ENCODE results near the gene SH3GL1. TPM values are rescaled to one million over a fixed set of nuclear protein-coding genes. Genes with fewer than 3 reads are reported as not detected.

The SH3GL1 gene
- total and polyA plus RNA-seq, 9 of the 15 experiments (the other 6 are each of a cell fraction or from before 2014, with no cell fraction given), result 1.7 to 75.3 (median 25.7) TPM

- TF ChIP-seq HIVEP1 (CRISPR knock-in tag; IDR thresholded peaks at IDR 0.05) (no peak), SOX6 (IDR thresholded peaks at IDR 0.05) (no peak), POLR3G (IDR thresholded peaks at IDR 0.05; ENCODE audit: extremely low read depth, insufficient read length, insufficient replicate concordance) (no peak)
Observed at GRCh38 chr19:4414800-4415321, 14.5 kb upstream of the SH3GL1 start (continued).

GRCh38 chr19:4414144-4414799 lies 13.9 kb upstream of the SH3GL1 start:
- FAIRE-seq, result no peak
- H4K20me1 ChIP-seq (replicated peaks; ENCODE audit: control insufficient read depth, insufficient read depth, low read length), result peaks cover 27% of the 10 kb centered on the region
- CTCF ChIA-PET (ENCODE audit: low intra/inter-chr PET ratio), result no interaction called here
- TF ChIP-seq HDGF (IDR thresholded peaks at IDR 0.05) (no peak), FIP1L1 (IDR thresholded peaks at IDR 0.05; ENCODE audit: low read depth, low read length, poor library complexity, severe bottlenecking) (no peak), ZFPM2 (CRISPR knock-in tag; IDR thresholded peaks at IDR 0.05) (no peak), C11orf30 (IDR thresholded peaks at IDR 0.05; ENCODE audit: low read depth) (no peak), ZNF12 (CRISPR knock-in tag; IDR thresholded peaks at IDR 0.05) (no peak), FOXK1 (CRISPR knock-in tag; IDR thresholded peaks at IDR 0.05; ENCODE audit: borderline replicate concordance) (no peak), SNIP1 (IDR thresholded peaks at IDR 0.05; ENCODE audit: low read depth) (no peak), ZNF384 (IDR thresholded peaks at IDR 0.05; ENCODE audit: low read depth, low read length) (peak; percentile 37; the same call in 1 of the 2 replicates), JUND (IDR thresholded peaks at IDR 0.05; ENCODE audit: borderline replicate concordance, low read depth, low read length) (peak; percentile 68), JUND (tag; IDR thresholded peaks at IDR 0.05; ENCODE audit: borderline replicate concordance, low read depth, low read length) (no peak; the same call in 2 of the 3 replicates), E2F3 (CRISPR knock-in tag; IDR thresholded peaks at IDR 0.05) (no peak), ZC3H8 (IDR thresholded peaks at IDR 0.05) (no peak), ZNF507 (tag; conservative IDR thresholded peaks at IDR 0.05) (no peak), CHD2 (IDR thresholded peaks at IDR 0.05; ENCODE audit: low read depth, low read length) (no peak), NCOA1 (IDR thresholded peaks at IDR 0.05; ENCODE audit: low read depth) (no peak), MEF2D (tag; conservative IDR thresholded peaks at IDR 0.05; ENCODE audit: low read depth) (no peak), TFAP4 (CRISPR knock-in tag; IDR thresholded peaks at IDR 0.05; ENCODE audit: borderline replicate concordance) (no peak), GTF2E2 (tag; IDR thresholded peaks at IDR 0.05) (no peak), ZFX (CRISPR knock-in tag; IDR thresholded peaks at IDR 0.05) (no peak), CREB3 (tag; conservative IDR thresholded peaks at IDR 0.05; ENCODE audit: low read depth) (no peak)

More at GRCh38 chr19:4414144-4414799, 13.9 kb upstream of the SH3GL1 start:
- ATAC-seq (peak; percentile 46), DNase-seq (ENCODE audit: extremely low read depth in 1 of 4, low spot score in 3 of 4) (no peak)
- Histone ChIP-seq H3K4me2 (ENCODE audit: insufficient read depth, low read length) (0 out of 2 replicates have a peak overlapping the region, but pooled peaks have one; percentile 18), H3K79me2 (ENCODE audit: control insufficient read depth, insufficient read depth, low read length) (peaks cover 84% of the 10 kb centered on the region), H3K9ac (ENCODE audit: insufficient read depth in 1 of 2, low read depth in 2 of 2, low read length in 2 of 2) (no peak overlapping the region), H3K27me3 (ENCODE audit: control insufficient read depth in 2 of 2, insufficient read depth in 2 of 2, low read length in 2 of 2) (no peaks in the 10 kb centered on the region), H2AFZ (ENCODE audit: low read depth, low read length) (no peak overlapping the region), H3K4me1 (replicated peaks in 1 of 2; ENCODE audit: control insufficient read depth in 2 of 2, insufficient read depth in 2 of 2, low read length in 2 of 2) (peaks cover 4 to 19% of the 10 kb centered on the region in 2 experiments; a peak in 4 of 5 replicates), H3K4me3 (no peak overlapping the region), H3K27ac (ENCODE audit: extremely low read depth, low read depth, low read length) (peak overlapping the region; percentile 62; the same call in 2 of the 3 replicates), H3K36me3 (ENCODE audit: control insufficient read depth, insufficient read depth, low read length) (peaks cover 93% of the 10 kb centered on the region), H3K9me1 (ENCODE audit: control insufficient read depth, insufficient read depth, low read length) (no peaks in the 10 kb centered on the region), H3K9me3 (replicated peaks; ENCODE audit: control insufficient read depth, insufficient read depth, low read depth, low read length) (no peaks in the 10 kb centered on the region)
- POLR2A ChIA-PET, result interaction anchor here (0.6 to 4.7 kb wide), 13 partner anchors 8 to 544 kb away, joined by 3 to 28 read pairs (median 4); partner anchors contain the start of gene CHAF1A
- in situ Hi-C loops (cut with MboI) (no loop called here), intact Hi-C loops (cut with micrococcal nuclease) (no loop called here)
- TSS peak; percentile 1 for BruUV-seq (replicated peaks)
- 75% methylated on average over 7 of the region's 7 CpGs for WGBS (ENCODE audit: insufficient coverage, low coverage, missing lambda C conversion rate)

Measured in K562 (cell line).